Suprapubic skin (tissue), 3 donors: ENCODE results near the gene RGS7.

Experiments used
- CTCF ChIP-seq, 2 donors: fragments of 200-600 bp in 1 of 2; fragments of 450-650 bp in 1 of 2; sonication (generic) in 1 of 2; IDR thresholded peaks; one replicate each; pipeline ENCODE4 v1.5.1; 2016 to 2019; ENCODE audit warnings: antibody characterized with exemption in 2 of 2, mild to moderate bottlenecking in 1 of 2, moderate library complexity in 1 of 2
- EP300 ChIP-seq: sonication (generic); formaldehyde crosslinking; IDR thresholded peaks from one replicate; pipeline ENCODE4 v1.6.1; 2017; ENCODE audit warnings: antibody characterized with exemption

GRCh38 chr1:241271427-241271826 lies 85.6 kb downstream of the RGS7 start:
- TF ChIP-seq CTCF (IDR thresholded peaks at IDR 0.05) (no peak), EP300 (no peak)
